IPS-15b (cell line): Measurements from ENCODE around the gene NAA25.
A peak's percentile ranks its signal among the peaks of the same experiment; 100 is the strongest.
"Not testable (repeated sequence)": the region's sequence is repeated elsewhere in the genome, so short reads cannot be mapped to it uniquely, and the experiment has no call there.

ENCODE experiments used
- H3K27me3 ChIP-seq: one replicate; pipeline ENCODE4 v1.6.1; 2013; ENCODE audit warnings: low read length; ENCODE audit not compliant: control insufficient read depth, insufficient read depth
- H3K36me3 ChIP-seq: one replicate; pipeline ENCODE4 v1.6.1; 2013; ENCODE audit warnings: low read length; ENCODE audit not compliant: control insufficient read depth, insufficient read depth
- H3K4me1 ChIP-seq: one replicate; pipeline ENCODE4 v1.6.1; 2013; ENCODE audit warnings: mild to moderate bottlenecking, low read length; ENCODE audit not compliant: control insufficient read depth, insufficient read depth
- H3K4me3 ChIP-seq: one replicate; pipeline ENCODE4 v1.5.1; 2013; ENCODE audit warnings: low read depth, low read length
- H3K9ac ChIP-seq: one replicate; pipeline ENCODE4 v1.6.1; 2013; ENCODE audit warnings: low read depth, mild to moderate bottlenecking, low read length
- H3K9me3 ChIP-seq: one replicate; pipeline ENCODE4 v1.6.1; 2013; ENCODE audit warnings: mild to moderate bottlenecking, low read length; ENCODE audit not compliant: control insufficient read depth, insufficient read depth

NAA25 gene

DNA sequence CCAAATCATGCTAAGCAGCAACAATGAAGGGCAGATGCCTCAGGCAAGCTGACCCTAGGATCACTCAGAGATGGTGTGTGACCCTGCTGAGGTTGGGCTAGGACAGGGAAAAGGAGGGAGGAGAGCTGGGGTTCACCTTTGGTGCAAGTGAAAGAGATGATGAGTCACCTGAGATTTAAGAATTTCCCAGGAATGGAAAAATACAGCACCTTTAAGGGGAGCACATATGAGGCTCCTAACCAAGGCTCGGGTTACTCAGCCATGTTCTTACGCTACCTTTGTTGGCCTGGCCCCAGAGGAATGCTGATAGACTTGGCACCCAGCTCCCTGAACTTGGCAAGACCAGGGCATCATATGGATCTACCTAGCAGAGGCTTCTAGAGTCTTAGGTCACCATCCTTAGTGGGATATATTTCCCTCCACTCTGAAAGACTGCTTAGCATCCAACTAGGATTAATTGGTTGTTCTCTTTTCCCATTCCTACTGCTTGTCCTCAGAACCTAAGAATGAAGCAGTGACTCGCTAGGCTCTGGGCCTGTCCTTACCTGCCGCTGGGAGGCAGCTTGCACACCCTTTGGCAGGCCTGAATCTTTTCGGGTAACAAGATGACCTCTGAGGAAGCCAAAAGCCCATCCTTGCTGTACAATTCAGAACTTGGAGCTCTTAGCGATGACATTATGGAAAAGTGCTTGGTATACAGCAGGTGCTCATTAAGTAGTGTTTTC lies 4.0 kb upstream of the NAA25 start:
- no peaks in the 10 kb centered on the region for H3K36me3 ChIP-seq
- H3K4me1 ChIP-seq = peaks cover 15% of the 10 kb centered on the region
- H3K9me3 ChIP-seq = no peaks in the 10 kb centered on the region
- no peaks in the 10 kb centered on the region for H3K27me3 ChIP-seq
- H3K4me3 ChIP-seq = no peak overlapping the region
- H3K9ac ChIP-seq = no peak overlapping the region

DNA sequence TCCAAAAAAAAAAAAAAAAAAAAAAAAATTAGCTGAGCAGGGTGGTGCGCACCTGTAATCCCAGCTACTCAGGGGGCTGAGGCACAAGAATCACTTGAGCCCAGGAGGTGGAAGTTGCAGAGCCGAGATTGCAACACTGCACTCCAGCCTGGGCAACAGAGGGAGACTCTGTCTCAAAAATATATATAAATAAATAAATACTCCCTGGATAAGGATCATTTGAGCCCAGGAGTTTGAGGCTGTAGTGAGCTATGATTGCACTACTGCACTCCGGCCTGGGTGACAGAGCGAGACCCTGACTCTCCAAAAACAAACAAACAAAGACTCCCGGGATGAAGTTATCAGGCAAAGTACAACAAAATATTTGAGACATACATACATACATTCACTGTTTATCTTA lies 3.3 kb upstream of the NAA25 start:
- H3K4me1 ChIP-seq = peaks cover 16% of the 10 kb centered on the region
- H3K27me3 ChIP-seq = no peaks in the 10 kb centered on the region
- no peaks in the 10 kb centered on the region for H3K9me3 ChIP-seq
- H3K9ac ChIP-seq = no peak overlapping the region
- no peaks in the 10 kb centered on the region for H3K36me3 ChIP-seq
- no peak overlapping the region for H3K4me3 ChIP-seq

DNA sequence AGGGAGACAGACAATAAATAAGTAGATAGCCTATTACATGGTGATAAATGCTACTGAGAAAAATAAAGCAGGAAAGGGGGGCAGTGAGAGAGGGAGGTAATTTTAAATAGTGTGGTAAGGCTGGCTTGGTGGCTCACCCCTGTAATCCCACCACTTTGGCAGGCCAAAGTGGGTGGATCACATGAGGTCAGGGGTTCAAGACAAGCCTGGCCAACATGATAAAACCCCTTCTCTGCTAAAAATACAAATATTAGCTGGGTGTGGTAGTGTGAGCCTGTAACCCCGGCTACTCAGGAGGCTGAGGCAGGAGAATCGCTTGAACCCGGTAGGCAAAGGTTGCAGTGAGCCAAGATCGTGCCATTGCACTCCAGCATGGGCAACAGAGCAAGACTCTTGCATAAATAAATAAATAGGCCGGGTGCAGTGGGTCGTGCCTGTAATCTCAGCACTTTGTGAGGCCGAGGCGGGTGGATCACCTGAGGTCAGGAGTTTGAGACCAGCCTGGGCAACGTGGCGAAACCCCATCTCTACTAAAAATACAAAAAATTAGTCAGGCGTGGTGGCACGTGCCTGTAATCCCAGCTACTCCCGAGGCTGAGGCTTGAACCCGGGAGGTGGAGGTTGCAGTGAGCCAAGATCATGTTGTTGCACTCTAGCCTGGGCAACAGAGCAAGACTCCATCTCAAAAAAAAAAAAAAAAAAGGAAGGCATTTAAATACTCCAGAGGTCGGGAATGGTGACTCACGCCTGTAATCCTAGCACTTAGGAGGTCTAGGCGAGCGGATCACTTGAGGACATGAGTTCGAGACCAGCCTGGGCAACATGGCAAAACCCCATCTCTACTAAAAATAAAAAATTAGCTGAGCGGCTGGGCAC lies 2.4 kb upstream of the NAA25 start:
- not testable (repeated sequence) for H3K9me3 ChIP-seq, H3K27me3 ChIP-seq, H3K9ac ChIP-seq, H3K4me3 ChIP-seq, H3K36me3 ChIP-seq
- peaks cover 14% of the 10 kb centered on the region for H3K4me1 ChIP-seq

GRCh38 chr12:112107306-112108201 lies 1.0 kb downstream of the NAA25 start:
- Histone ChIP-seq H3K9ac (peak overlapping the region; percentile 98), H3K36me3 (no peaks in the 10 kb centered on the region), H3K27me3 (no peaks in the 10 kb centered on the region), H3K9me3 (no peaks in the 10 kb centered on the region), H3K4me3 (peak overlapping the region; percentile 100), H3K4me1 (peaks cover 16% of the 10 kb centered on the region)

GRCh38 chr12:112105891-112106290 lies 2.7 kb downstream of the NAA25 start:
- Histone ChIP-seq H3K27me3 (no peaks in the 10 kb centered on the region), H3K9me3 (no peaks in the 10 kb centered on the region), H3K4me3 (no peak overlapping the region), H3K9ac (no peak overlapping the region), H3K36me3 (no peaks in the 10 kb centered on the region), H3K4me1 (peaks cover 15% of the 10 kb centered on the region)

- Histone ChIP-seq H3K36me3 (peaks cover 2% of the 10 kb centered on the region), H3K4me3 (no peak overlapping the region), H3K27me3 (no peaks in the 10 kb centered on the region), H3K9ac (no peak overlapping the region), H3K9me3 (no peaks in the 10 kb centered on the region), H3K4me1 (peaks cover 9% of the 10 kb centered on the region)
Observed at GRCh38 chr12:112103758-112104503, 4.7 kb downstream of the NAA25 start.

DNA sequence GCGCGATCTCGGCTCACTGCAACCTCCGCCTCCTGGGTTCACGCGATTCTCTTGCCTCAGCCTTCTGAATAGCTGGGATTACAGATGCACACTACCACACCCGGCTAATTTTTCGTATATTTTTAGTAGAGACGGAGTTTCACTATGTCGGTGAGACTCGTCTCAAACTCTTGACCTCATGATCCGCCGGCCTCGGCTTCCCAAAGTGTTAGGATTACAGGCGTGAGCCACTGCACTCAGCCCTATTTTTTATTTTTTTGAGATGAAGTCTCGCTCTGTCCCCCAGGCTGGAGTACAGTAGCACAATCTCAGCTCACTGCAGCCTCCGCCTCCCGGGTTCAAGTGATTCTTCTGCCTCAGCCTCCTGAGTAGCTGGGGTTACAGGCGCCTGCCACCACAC lies 5.8 kb downstream of the NAA25 start:
- not testable (repeated sequence) for H3K27me3 ChIP-seq, H3K36me3 ChIP-seq, H3K9ac ChIP-seq, H3K4me1 ChIP-seq, H3K9me3 ChIP-seq, H3K4me3 ChIP-seq

- Histone ChIP-seq H3K9ac (no peak overlapping the region), H3K36me3 (peaks cover 3% of the 10 kb centered on the region), H3K27me3 (no peaks in the 10 kb centered on the region), H3K4me1 (peaks cover 7% of the 10 kb centered on the region), H3K4me3 (no peak overlapping the region), H3K9me3 (no peaks in the 10 kb centered on the region)
Observed at GRCh38 chr12:112102127-112102526, 6.5 kb downstream of the NAA25 start.

DNA sequence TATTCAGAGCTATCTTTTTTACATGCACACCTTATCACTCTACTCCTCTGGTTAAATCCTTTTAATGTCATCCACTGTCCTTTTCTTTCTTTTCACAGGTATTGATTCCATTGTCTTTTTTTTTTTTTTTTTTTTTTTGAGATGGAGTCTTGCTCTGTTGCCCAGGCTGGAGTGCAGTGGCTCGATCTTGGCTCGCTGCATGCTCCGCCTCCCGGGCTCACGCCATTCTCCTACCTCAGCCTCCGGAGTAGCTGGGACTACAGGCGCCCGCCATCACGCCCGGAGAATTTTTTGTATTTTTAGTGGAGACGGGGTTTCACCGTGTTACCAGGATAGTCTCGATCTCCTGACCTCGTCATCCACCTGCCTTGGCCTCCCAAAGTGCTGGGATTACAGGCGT lies 8.1 kb downstream of the NAA25 start:
- H3K4me3 ChIP-seq, H3K9me3 ChIP-seq, H3K27me3 ChIP-seq, H3K4me1 ChIP-seq, H3K9ac ChIP-seq: not testable (repeated sequence)
- H3K36me3 ChIP-seq = peaks cover 15% of the 10 kb centered on the region

DNA sequence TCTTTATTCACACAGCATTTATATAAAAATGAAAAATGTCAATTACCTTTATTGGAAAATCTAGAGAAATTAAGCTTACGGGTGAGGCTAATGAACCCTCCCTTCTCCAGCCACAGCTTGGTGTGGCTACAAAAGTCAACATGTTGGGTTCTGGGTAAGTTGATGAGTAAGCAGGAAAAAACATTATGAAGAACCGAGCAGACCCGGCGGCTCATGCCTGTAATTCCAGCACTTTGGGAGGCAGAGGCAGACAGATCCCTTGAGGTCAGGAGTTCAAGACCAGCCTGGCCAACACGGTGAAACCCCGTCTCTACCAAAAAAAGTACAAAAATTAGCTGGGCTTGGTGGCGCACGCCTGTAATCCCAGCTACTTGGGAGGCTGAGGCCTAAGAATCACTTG lies 10.9 kb downstream of the NAA25 start:
- Histone ChIP-seq H3K4me3 (no peak overlapping the region), H3K27me3 (no peaks in the 10 kb centered on the region), H3K9ac (no peak overlapping the region), H3K9me3 (no peaks in the 10 kb centered on the region), H3K4me1 (no peaks in the 10 kb centered on the region), H3K36me3 (peaks cover 21% of the 10 kb centered on the region)

GRCh38 chr12:112096667-112097066 lies 11.9 kb downstream of the NAA25 start:
- Histone ChIP-seq H3K36me3 (peaks cover 28% of the 10 kb centered on the region), H3K4me1 (no peaks in the 10 kb centered on the region), H3K27me3 (no peaks in the 10 kb centered on the region), H3K9ac (no peak overlapping the region), H3K4me3 (no peak overlapping the region), H3K9me3 (no peaks in the 10 kb centered on the region)
